Endothelial cell of umbilical vein (primary cell): ENCODE data around the gene FRRS1L.

Experiments
- CTCF ChIP-seq, 2 donors: IDR thresholded peaks; 1 replicate in 1 of 2; 2 replicates in 1 of 2; pipeline ENCODE4 v1.5.1; 2011; ENCODE audit warnings: low read length in 2 of 2, mild to moderate bottlenecking in 2 of 2, moderate library complexity in 2 of 2, control low read depth in 1 of 2, inconsistent platforms in 1 of 2, low read depth in 1 of 2; ENCODE audit not compliant: insufficient read depth in 1 of 2; ENCODE audit errors: extremely low read depth in 1 of 2
- EZH2 ChIP-seq: IDR thresholded peaks from 2 replicates; pipeline ENCODE4 v1.6.1; 2012; ENCODE audit warnings: borderline replicate concordance, low read depth, mild to moderate bottlenecking, moderate library complexity, low read length, inconsistent platforms; ENCODE audit not compliant: severe bottlenecking
- JUN ChIP-seq: IDR thresholded peaks from 2 replicates; pipeline ENCODE4 v1.6.1; 2011; ENCODE audit warnings: borderline replicate concordance, low read depth; ENCODE audit not compliant: insufficient read length, insufficient read depth
- MYC ChIP-seq: IDR thresholded peaks from one replicate; pipeline ENCODE4 v1.6.1; 2011; ENCODE audit warnings: mild to moderate bottlenecking, low read depth, low read length
- POLR2AphosphoS5 ChIP-seq: IDR thresholded peaks from 2 replicates; pipeline ENCODE4 v1.6.1; 2012; ENCODE audit warnings: low read depth, mild to moderate bottlenecking, control low read depth, low read length, moderate library complexity; ENCODE audit not compliant: insufficient read depth

GRCh38 chr9:109190151-109190550 is 23.1 kb upstream of the FRRS1L start:
- TF ChIP-seq CTCF (IDR thresholded peaks at IDR 0.05; ENCODE audit: extremely low read depth in 1 of 2, insufficient read depth in 1 of 2, low read depth in 1 of 2, low read length in 2 of 2) (no peak), EZH2 (no peak), JUN (no peak), MYC (no peak), POLR2AphosphoS5 (no peak)
